Right atrium auricular region (tissue), 2 donors: ENCODE measurements around the gene KIRREL3. TPM values are rescaled to one million over a fixed set of nuclear protein-coding genes. Genes with fewer than 3 reads are reported as not detected.

ENCODE experiments used
- DNase-seq: peaks from one replicate; pipeline ENCODE4 v3.0.0-alpha.2; 2019; ENCODE audit warnings: low spot score
- H3K27ac ChIP-seq, 2 donors: fragments of 200-600 bp; sonication (generic); 1 replicate in 1 of 2; 2 replicates in 1 of 2; pipeline ENCODE4 v1.5.1; 2016 to 2019
- H3K27me3 ChIP-seq, 2 donors: fragments of 200-600 bp; sonication (generic); one replicate each; pipeline versions ENCODE4 v1.5.1 to v1.6.0; 2017 to 2019
- H3K36me3 ChIP-seq: fragments of 200-600 bp; sonication (generic); one replicate; pipeline ENCODE4 v1.5.1; 2016
- H3K4me1 ChIP-seq, 2 donors: fragments of 200-600 bp; sonication (generic); one replicate each; pipeline versions ENCODE4 v1.5.1 to v1.6.0; 2017 to 2019
- H3K4me3 ChIP-seq, 2 donors: fragments of 200-600 bp; sonication (generic); 1 replicate in 1 of 2; 2 replicates in 1 of 2; pipeline ENCODE4 v1.5.1; 2017 to 2019; ENCODE audit warnings: mild to moderate bottlenecking in 1 of 2, moderate library complexity in 1 of 2
- H3K9me3 ChIP-seq, 2 donors: fragments of 200-600 bp; sonication (generic); one replicate each; pipeline ENCODE4 v1.5.1; 2019
- total RNA-seq, 2 donors: library from RNA; depleted of rRNA; stranded (reverse); fragments of >200 nt; gene quantifications; one replicate each; pipeline ENCODE4 v1.1.0, GENCODE V29; 2016
- TF ChIP-seq, protein P1 (sequence below), 2 donors: fragments of 200-600 bp; sonication (generic); IDR thresholded peaks; one replicate each; pipeline ENCODE4 v1.5.1; 2019; ENCODE audit warnings: antibody characterized with exemption in 2 of 2

The KIRREL3 gene
- total RNA-seq, 2 donors from 2014 or later, result 0.51 to 0.74 TPM

- Histone ChIP-seq H3K27me3 (no peaks in the 10 kb centered on the region), H3K4me1 (peaks cover 0 to 9% of the 10 kb centered on the region in 2 donors), H3K36me3 (no peaks in the 10 kb centered on the region), H3K9me3 (no peaks in the 10 kb centered on the region), H3K4me3 (no peak overlapping the region), H3K27ac (no peak overlapping the region)
- DNase-seq, result no peak
- TF ChIP-seq, protein P1, sequence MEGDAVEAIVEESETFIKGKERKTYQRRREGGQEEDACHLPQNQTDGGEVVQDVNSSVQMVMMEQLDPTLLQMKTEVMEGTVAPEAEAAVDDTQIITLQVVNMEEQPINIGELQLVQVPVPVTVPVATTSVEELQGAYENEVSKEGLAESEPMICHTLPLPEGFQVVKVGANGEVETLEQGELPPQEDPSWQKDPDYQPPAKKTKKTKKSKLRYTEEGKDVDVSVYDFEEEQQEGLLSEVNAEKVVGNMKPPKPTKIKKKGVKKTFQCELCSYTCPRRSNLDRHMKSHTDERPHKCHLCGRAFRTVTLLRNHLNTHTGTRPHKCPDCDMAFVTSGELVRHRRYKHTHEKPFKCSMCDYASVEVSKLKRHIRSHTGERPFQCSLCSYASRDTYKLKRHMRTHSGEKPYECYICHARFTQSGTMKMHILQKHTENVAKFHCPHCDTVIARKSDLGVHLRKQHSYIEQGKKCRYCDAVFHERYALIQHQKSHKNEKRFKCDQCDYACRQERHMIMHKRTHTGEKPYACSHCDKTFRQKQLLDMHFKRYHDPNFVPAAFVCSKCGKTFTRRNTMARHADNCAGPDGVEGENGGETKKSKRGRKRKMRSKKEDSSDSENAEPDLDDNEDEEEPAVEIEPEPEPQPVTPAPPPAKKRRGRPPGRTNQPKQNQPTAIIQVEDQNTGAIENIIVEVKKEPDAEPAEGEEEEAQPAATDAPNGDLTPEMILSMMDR (IDR thresholded peaks at IDR 0.05), result no peak
Observed at GRCh38 chr11:126739499-126740145, 260.9 kb downstream of the KIRREL3 start.

DNA sequence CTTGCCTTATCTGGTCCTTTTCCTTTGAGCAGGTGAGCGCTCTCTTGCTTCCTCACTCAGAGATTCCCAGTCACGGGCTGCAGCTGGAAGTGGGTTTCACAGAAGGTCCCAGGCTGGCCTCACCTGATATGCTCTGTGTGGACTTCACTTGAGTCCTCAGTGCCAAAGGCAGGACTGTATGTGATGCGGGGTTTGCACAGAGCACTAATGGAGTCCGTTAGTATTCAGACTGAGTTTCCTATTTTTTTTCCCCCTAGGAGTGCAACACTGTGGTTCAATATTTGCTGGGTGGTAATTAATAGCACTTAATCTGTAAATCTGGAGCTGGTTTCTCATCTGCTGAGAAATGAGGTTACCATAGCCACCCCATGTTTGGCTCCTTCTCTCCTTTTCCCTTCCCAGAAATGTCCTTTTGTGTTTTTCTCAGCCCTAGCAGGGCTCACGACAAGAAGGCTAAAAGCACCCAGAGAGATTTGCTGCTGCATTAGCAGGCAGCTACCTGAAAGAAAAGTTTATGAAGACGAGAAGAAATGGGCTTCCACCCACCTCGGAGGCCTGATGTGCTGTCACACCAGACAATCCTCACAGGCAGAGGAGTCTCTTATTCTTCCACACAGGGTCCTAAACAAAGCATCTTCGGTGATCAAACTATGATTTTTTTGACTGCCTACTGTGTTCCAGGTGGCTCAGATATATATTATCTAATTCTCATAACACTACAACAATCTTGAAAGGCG is 262.1 kb downstream of the KIRREL3 start:
- TF ChIP-seq, protein P1 (IDR thresholded peaks at IDR 0.05), result no peak
- DNase-seq, result no peak
- Histone ChIP-seq H3K36me3 (no peaks in the 10 kb centered on the region), H3K27ac (no peak overlapping the region), H3K4me3 (no peak overlapping the region), H3K27me3 (no peaks in the 10 kb centered on the region), H3K9me3 (no peaks in the 10 kb centered on the region), H3K4me1 (peaks cover 0 to 9% of the 10 kb centered on the region in 2 donors)

DNA sequence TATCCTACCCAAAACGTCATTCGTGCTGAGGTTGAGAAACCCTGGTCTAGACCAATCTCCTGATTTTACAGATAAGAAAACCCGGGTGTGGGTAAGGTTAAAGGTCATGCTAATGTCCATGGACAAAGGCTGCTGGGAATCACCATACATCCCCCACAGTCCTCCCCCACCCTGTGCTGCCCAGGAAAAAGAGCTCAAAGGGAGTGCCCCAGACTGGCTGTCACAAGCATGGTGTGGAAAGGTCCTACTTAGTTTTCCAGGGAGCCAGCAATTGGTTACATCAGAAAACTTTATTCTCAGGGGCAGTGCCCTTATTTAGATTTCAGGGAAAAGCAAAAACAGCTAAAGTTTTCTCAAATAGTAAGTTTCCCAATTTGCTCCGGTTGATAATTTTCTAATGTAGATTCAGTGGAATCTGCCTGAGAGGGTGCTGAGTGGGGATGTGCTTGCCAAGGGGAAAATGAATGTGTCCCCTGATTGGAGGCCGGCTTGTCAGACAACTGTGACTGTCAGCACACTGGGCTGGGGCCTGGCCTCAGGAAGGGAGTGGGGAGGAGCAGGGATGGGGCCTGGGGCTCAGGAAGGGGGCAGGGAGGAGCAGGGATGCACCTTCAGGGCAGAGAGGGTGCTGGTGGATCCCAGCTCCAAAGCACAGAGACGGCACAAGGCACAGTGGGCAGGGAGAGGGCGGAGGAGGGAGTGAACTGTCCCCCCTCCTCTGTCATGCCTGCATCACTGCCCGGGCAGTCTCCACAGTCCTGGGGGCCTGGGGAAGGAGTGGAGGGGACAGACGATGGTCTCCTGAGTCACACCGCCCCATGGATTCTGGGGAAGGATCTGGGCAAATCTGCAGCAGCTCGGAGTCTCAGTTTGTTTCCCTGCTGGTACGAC is 263.6 kb downstream of the KIRREL3 start:
- peaks cover 0 to 9% of the 10 kb centered on the region in 2 donors for H3K4me1 ChIP-seq
- H3K27ac ChIP-seq, result no peak overlapping the region
- H3K27me3 ChIP-seq, result no peaks in the 10 kb centered on the region
- no peak for DNase-seq
- H3K9me3 ChIP-seq, result no peaks in the 10 kb centered on the region
- H3K36me3 ChIP-seq, result no peaks in the 10 kb centered on the region
- no peak overlapping the region for H3K4me3 ChIP-seq
- TF ChIP-seq, protein P1 (IDR thresholded peaks at IDR 0.05), result no peak

DNA sequence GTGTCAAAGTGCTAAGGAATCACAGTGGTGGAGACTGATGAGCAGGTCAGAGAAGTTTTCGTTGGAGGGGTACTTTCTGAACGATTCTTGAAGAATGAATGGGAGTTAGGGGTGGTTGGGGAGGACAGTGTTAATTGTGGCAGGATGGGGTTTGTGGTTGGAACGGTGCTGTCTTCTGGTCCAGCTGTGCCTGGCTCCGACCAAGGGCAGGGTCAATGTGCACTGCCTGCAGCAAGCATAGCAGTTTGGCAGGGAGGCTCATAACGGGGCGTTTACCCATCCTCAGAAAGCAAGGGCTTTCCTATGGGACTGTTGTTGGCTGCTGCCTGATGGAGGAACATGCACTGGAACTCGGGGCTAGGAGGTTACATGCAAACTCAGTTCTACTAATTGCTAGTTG is 265.8 kb downstream of the KIRREL3 start:
- TF ChIP-seq, protein P1 (IDR thresholded peaks at IDR 0.05), result no peak
- Histone ChIP-seq H3K36me3 (no peaks in the 10 kb centered on the region), H3K27ac (no peak overlapping the region), H3K9me3 (no peaks in the 10 kb centered on the region), H3K4me3 (no peak overlapping the region), H3K4me1 (peaks cover 0 to 9% of the 10 kb centered on the region in 2 donors), H3K27me3 (no peaks in the 10 kb centered on the region)
- DNase-seq, result no peak

DNA sequence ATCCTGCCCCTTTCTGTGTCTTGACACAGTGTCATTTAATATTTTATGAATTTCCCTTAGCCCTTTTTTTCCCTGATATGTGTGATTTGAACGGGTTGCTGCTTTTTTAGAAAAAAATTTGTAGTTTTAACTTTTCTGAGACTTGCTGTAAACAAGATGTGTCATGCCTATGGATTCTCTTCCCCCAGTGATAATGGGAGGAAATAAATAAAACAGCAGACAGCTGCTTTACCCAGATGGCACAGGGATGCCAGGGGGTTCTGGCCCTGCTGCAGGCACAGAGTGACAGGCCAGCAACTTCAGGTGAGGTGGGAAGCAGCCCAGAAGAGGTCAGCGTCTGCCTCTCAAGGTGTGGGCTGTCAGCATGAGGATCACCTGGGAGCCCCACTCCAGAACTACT is 266.9 kb downstream of the KIRREL3 start:
- Histone ChIP-seq H3K4me1 (peaks cover 0 to 9% of the 10 kb centered on the region in 2 donors), H3K4me3 (no peak overlapping the region), H3K36me3 (no peaks in the 10 kb centered on the region), H3K9me3 (no peaks in the 10 kb centered on the region), H3K27me3 (no peaks in the 10 kb centered on the region), H3K27ac (no peak overlapping the region)
- TF ChIP-seq, protein P1 (IDR thresholded peaks at IDR 0.05), result no peak
- no peak for DNase-seq
